GM23338 (cell line): Measurements from ENCODE around the gene NLGN4X. TPM values are rescaled to one million over a fixed set of nuclear protein-coding genes. Genes with fewer than 3 reads are reported as not detected.
A peak's percentile ranks its signal among the peaks of the same experiment; 100 is the strongest.

Source experiments
- ATAC-seq: fragments of 200-7000 bp; cut with Tn5 transposase; 3 replicates; pipeline ENCODE4 v1.9.1; 2020
- DNase-seq: peaks from one replicate; pipeline ENCODE4 v3.0.0-alpha.2; 2015; ENCODE audit warnings: low spot score
- H2AFZ ChIP-seq: fragments of 200-600 bp; sonication (generic); 2 replicates; pipeline ENCODE4 v1.8.0; 2016; ENCODE audit warnings: antibody characterized with exemption, mild to moderate bottlenecking, moderate library complexity
- H3F3A ChIP-seq: fragments of 200-600 bp; sonication (generic); replicated peaks from 2 replicates; pipeline ENCODE4 v1.8.0; 2017; ENCODE audit warnings: antibody characterized with exemption, mixed run types, low read depth
- H3K27ac ChIP-seq: fragments of 200-600 bp; sonication (generic); 2 replicates; pipeline ENCODE4 v1.6.1; 2016; ENCODE audit warnings: low read depth
- H3K27me3 ChIP-seq: fragments of 200-600 bp; sonication (generic); 2 replicates; pipeline ENCODE4 v1.8.0; 2016; ENCODE audit warnings: mild to moderate bottlenecking, mixed run types, moderate library complexity; ENCODE audit not compliant: insufficient read depth
- H3K36me3 ChIP-seq: fragments of 200-600 bp; sonication (generic); 2 replicates; pipeline ENCODE4 v1.8.0; 2016; ENCODE audit warnings: mild to moderate bottlenecking; ENCODE audit not compliant: insufficient read depth
- H3K4me1 ChIP-seq: fragments of 200-600 bp; sonication (generic); 2 replicates; pipeline ENCODE4 v1.8.0; 2016; ENCODE audit warnings: mild to moderate bottlenecking, moderate library complexity; ENCODE audit not compliant: insufficient read depth
- H3K4me2 ChIP-seq: fragments of 200-600 bp; sonication (generic); 2 replicates; pipeline ENCODE4 v1.7.1; 2017; ENCODE audit warnings: mixed run types
- H3K4me3 ChIP-seq: fragments of 200-600 bp; sonication (generic); 2 replicates; pipeline ENCODE4 v1.6.1; 2016; ENCODE audit warnings: mixed run types
- H3K79me2 ChIP-seq: fragments of 200-600 bp; sonication (generic); replicated peaks from 2 replicates; pipeline ENCODE4 v1.8.0; 2017; ENCODE audit warnings: mild to moderate bottlenecking; ENCODE audit not compliant: insufficient read depth
- H3K9me2 ChIP-seq: fragments of 200-600 bp; sonication (generic); 2 replicates; pipeline ENCODE4 v1.8.0; 2017; ENCODE audit not compliant: insufficient read depth
- H4K20me1 ChIP-seq: fragments of 200-600 bp; sonication (generic); replicated peaks from 2 replicates; pipeline ENCODE4 v1.8.0; 2017; ENCODE audit warnings: mild to moderate bottlenecking; ENCODE audit not compliant: insufficient read depth
- H3K27ac Mint-ChIP-seq: 2 replicates; pipeline ENCODE4 v1.8.0; 2020; ENCODE audit warnings: inconsistent platforms, mild to moderate bottlenecking, moderate library complexity, mixed read lengths
- H3K27me3 Mint-ChIP-seq: 3 replicates; pipeline ENCODE4 v1.8.0; 2022; ENCODE audit warnings: low read depth, mild to moderate bottlenecking, moderate library complexity, mixed read lengths, inconsistent platforms; ENCODE audit not compliant: insufficient read depth, poor library complexity
- H3K36me3 Mint-ChIP-seq: 3 replicates; pipeline ENCODE4 v1.8.0; 2021; ENCODE audit warnings: low read depth, mild to moderate bottlenecking, inconsistent platforms, moderate library complexity, mixed read lengths
- H3K4me1 Mint-ChIP-seq: 3 replicates; pipeline ENCODE4 v1.8.0; 2020; ENCODE audit warnings: mild to moderate bottlenecking, inconsistent platforms, mixed read lengths
- H3K4me3 Mint-ChIP-seq: 3 replicates; pipeline ENCODE4 v1.8.0; 2021; ENCODE audit warnings: moderate library complexity, mild to moderate bottlenecking, inconsistent platforms, mixed read lengths
- H3K9me3 Mint-ChIP-seq: 3 replicates; pipeline ENCODE4 v1.8.0; 2020; ENCODE audit warnings: moderate library complexity, mild to moderate bottlenecking, inconsistent platforms, mixed read lengths
- CREB1 ChIP-seq: fragments of 250-450 bp; sonication (Bioruptor Pico); IDR thresholded peaks from 2 replicates; pipeline ENCODE4 v1.5.0; 2020; ENCODE audit warnings: low read depth, mild to moderate bottlenecking, moderate library complexity
- EZH2 ChIP-seq: fragments of 200-600 bp; sonication (generic); IDR thresholded peaks from one replicate; pipeline ENCODE4 v1.8.0; 2017; ENCODE audit warnings: antibody characterized with exemption, mild to moderate bottlenecking, low read depth; ENCODE audit not compliant: unreplicated experiment
- EZH2phosphoT487 ChIP-seq: fragments of 200-600 bp; sonication (generic); IDR thresholded peaks from one replicate; pipeline ENCODE4 v1.8.1; 2018; ENCODE audit warnings: antibody characterized with exemption; ENCODE audit not compliant: unreplicated experiment
- JUNB ChIP-seq: IDR thresholded peaks from one replicate; pipeline ENCODE4 v1.6.1; 2016; ENCODE audit warnings: antibody characterized with exemption; ENCODE audit not compliant: unreplicated experiment
- NANOG ChIP-seq: IDR thresholded peaks from 2 replicates; pipeline ENCODE4 v1.6.1; 2016; ENCODE audit warnings: antibody characterized with exemption, borderline replicate concordance
- ZNF114 ChIP-seq: fragments of 250-450 bp; sonication (Bioruptor Pico); IDR thresholded peaks from 2 replicates; pipeline ENCODE4 v1.5.0; 2020; ENCODE audit warnings: mild to moderate bottlenecking, moderate library complexity
- ZNF331 ChIP-seq: fragments of 250-450 bp; sonication (Bioruptor Pico); IDR thresholded peaks from 2 replicates; pipeline ENCODE4 v1.5.0; 2020; ENCODE audit warnings: low read depth, mild to moderate bottlenecking, moderate library complexity
- polyA plus RNA-seq: library from polyadenylated mRNA; unstranded; fragments of >200 nt; fragmentation: Nextera tagmentation; extraction: Ambion mirVana; gene quantifications from 2 replicates; pipeline ENCODE4 v1.2.1, GENCODE V29; 2016
- total RNA-seq: library from RNA; depleted of rRNA; stranded (reverse); fragments of >200 nt; shearing (Covaris generic); gene quantifications from 2 replicates; pipeline ENCODE4 v1.2.3, GENCODE V29; 2014
- TF ChIP-seq, protein P1 (sequence below): fragments of 250-450 bp; sonication (Bioruptor Pico); IDR thresholded peaks from 2 replicates; pipeline ENCODE4 v1.5.0; 2020; ENCODE audit warnings: mild to moderate bottlenecking, moderate library complexity

Gene NLGN4X
- total and polyA plus RNA-seq, 2 experiments from 2014 or later: 36.0 to 86.5 TPM

DNA sequence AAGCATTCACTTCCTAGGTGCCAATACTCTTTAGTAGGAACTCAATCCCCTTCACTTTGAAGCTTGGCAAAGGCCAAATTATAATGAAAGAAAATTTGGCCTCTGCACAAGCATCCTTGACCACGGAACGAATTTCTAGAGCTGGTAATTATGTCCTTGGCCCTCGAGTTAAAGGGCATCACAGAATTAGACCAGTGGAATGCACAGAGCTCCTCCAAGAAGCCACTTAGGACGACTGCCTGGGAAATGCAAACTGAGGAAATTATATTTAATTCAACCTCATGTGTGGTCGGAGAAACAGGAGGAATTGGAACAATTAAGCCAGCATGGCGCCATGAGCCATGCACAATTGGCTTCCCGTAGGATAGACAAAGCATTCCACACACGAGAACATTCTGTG, 59.3 kb downstream of the NLGN4X start:
- H3K36me3 ChIP-seq: no peaks in the 10 kb centered on the region
- Mint-ChIP-seq H3K27ac (0 out of 2 replicates have a peak overlapping the region, but pooled peaks have one; percentile 48), H3K36me3 (peaks cover 30% of the 10 kb centered on the region), H3K9me3 (no peaks in the 10 kb centered on the region), H3K4me1 (peaks cover 47% of the 10 kb centered on the region), H3K4me3 (no peak overlapping the region), H3K27me3 (peaks cover 9% of the 10 kb centered on the region)
- H4K20me1 ChIP-seq: no peaks in the 10 kb centered on the region; the same call in 1 of the 2 replicates
- H3K4me2 ChIP-seq: no peak overlapping the region
- no peaks in the 10 kb centered on the region for H3F3A ChIP-seq
- no peaks in the 10 kb centered on the region for H3K9me2 ChIP-seq
- H3K4me3 ChIP-seq: no peak overlapping the region
- H3K27ac ChIP-seq: no peak overlapping the region
- H3K79me2 ChIP-seq: peaks cover 98% of the 10 kb centered on the region
- no peak for ATAC-seq
- peaks cover 12% of the 10 kb centered on the region for H3K4me1 ChIP-seq
- TF ChIP-seq EZH2phosphoT487 (no peak), CREB1 (CRISPR knock-in tag) (no peak), ZNF331 (CRISPR knock-in tag) (no peak), EZH2 (no peak), ZNF114 (CRISPR knock-in tag) (no peak), NANOG (no peak), JUNB (no peak)
- TF ChIP-seq, protein P1, sequence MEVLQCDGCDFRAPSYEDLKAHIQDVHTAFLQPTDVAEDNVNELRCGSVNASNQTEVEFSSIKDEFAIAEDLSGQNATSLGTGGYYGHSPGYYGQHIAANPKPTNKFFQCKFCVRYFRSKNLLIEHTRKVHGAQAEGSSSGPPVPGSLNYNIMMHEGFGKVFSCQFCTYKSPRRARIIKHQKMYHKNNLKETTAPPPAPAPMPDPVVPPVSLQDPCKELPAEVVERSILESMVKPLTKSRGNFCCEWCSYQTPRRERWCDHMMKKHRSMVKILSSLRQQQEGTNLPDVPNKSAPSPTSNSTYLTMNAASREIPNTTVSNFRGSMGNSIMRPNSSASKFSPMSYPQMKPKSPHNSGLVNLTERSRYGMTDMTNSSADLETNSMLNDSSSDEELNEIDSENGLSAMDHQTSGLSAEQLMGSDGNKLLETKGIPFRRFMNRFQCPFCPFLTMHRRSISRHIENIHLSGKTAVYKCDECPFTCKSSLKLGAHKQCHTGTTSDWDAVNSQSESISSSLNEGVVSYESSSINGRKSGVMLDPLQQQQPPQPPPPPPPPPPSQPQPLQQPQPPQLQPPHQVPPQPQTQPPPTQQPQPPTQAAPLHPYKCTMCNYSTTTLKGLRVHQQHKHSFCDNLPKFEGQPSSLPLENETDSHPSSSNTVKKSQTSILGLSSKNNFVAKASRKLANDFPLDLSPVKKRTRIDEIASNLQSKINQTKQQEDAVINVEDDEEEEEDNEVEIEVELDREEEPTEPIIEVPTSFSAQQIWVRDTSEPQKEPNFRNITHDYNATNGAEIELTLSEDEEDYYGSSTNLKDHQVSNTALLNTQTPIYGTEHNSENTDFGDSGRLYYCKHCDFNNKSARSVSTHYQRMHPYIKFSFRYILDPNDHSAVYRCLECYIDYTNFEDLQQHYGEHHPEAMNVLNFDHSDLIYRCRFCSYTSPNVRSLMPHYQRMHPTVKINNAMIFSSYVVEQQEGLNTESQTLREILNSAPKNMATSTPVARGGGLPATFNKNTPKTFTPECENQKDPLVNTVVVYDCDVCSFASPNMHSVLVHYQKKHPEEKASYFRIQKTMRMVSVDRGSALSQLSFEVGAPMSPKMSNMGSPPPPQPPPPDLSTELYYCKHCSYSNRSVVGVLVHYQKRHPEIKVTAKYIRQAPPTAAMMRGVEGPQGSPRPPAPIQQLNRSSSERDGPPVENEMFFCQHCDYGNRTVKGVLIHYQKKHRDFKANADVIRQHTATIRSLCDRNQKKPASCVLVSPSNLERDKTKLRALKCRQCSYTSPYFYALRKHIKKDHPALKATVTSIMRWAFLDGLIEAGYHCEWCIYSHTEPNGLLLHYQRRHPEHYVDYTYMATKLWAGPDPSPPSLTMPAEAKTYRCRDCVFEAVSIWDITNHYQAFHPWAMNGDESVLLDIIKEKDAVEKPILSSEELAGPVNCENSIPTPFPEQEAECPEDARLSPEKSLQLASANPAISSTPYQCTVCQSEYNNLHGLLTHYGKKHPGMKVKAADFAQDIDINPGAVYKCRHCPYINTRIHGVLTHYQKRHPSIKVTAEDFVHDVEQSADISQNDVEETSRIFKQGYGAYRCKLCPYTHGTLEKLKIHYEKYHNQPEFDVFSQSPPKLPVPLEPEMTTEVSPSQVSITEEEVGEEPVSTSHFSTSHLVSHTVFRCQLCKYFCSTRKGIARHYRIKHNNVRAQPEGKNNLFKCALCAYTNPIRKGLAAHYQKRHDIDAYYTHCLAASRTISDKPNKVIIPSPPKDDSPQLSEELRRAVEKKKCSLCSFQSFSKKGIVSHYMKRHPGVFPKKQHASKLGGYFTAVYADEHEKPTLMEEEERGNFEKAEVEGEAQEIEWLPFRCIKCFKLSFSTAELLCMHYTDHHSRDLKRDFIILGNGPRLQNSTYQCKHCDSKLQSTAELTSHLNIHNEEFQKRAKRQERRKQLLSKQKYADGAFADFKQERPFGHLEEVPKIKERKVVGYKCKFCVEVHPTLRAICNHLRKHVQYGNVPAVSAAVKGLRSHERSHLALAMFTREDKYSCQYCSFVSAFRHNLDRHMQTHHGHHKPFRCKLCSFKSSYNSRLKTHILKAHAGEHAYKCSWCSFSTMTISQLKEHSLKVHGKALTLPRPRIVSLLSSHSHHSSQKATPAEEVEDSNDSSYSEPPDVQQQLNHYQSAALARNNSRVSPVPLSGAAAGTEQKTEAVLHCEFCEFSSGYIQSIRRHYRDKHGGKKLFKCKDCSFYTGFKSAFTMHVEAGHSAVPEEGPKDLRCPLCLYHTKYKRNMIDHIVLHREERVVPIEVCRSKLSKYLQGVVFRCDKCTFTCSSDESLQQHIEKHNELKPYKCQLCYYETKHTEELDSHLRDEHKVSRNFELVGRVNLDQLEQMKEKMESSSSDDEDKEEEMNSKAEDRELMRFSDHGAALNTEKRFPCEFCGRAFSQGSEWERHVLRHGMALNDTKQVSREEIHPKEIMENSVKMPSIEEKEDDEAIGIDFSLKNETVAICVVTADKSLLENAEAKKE (CRISPR knock-in tag): no peak
- no peaks in the 10 kb centered on the region for H3K27me3 ChIP-seq
- no peak overlapping the region for H2AFZ ChIP-seq
- DNase-seq: no peak
